PC-3 (cell line): ENCODE data around the gene ITGA1. TPM values are rescaled to one million over a fixed set of nuclear protein-coding genes. Genes with fewer than 3 reads are reported as not detected.
"Not testable (repeated sequence)": the region's sequence is repeated elsewhere in the genome, so short reads cannot be mapped to it uniquely, and the experiment has no call there.

Experiments
- ATAC-seq: fragments of 200-7000 bp; cut with Tn5 transposase; 2 replicates; pipeline ENCODE4 v1.9.1; 2020; ENCODE audit warnings: mild to moderate bottlenecking, moderate library complexity
- BruUV-seq: library from RNA; stranded (reverse); fragments of 400-500 nt; replicated peaks from 2 replicates; lab custom pipeline; 2021; lab: Mats Ljungman, UMichigan
- CTCF ChIA-PET: fragments of 300-600 bp; sonication (Branson Sonifier 250); formaldehyde crosslinking; loops from one replicate; lab custom pipeline; 2022; ENCODE audit warnings: antibody characterized with exemption; lab: Charles Lee
- POLR2A ChIA-PET: fragments of 300-600 bp; sonication (Branson Sonifier 250); formaldehyde crosslinking; loops from one replicate; lab custom pipeline; 2022; ENCODE audit warnings: antibody characterized with exemption; ENCODE audit not compliant: unreplicated experiment; lab: Charles Lee
- DNase-seq: peaks from one replicate; pipeline ENCODE4 v3.0.0-alpha.2; 2015
- H2AFZ ChIP-seq: fragments of 300-600 bp; sonication (generic); 2 replicates; pipeline ENCODE4 v1.6.0; 2016; ENCODE audit warnings: antibody characterized with exemption, low read length
- H3F3A ChIP-seq: fragments of 300-600 bp; sonication (generic); one replicate; pipeline ENCODE4 v1.6.0; 2017; ENCODE audit warnings: antibody characterized with exemption, low read length, control low read depth, mild to moderate bottlenecking; ENCODE audit not compliant: unreplicated experiment
- H3K27ac ChIP-seq: fragments of 300-600 bp; sonication (generic); 2 replicates; pipeline ENCODE4 v1.5.1; 2016; ENCODE audit warnings: mild to moderate bottlenecking, low read length
- H3K27me3 ChIP-seq: fragments of 300-600 bp; sonication (generic); 2 replicates; pipeline ENCODE4 v1.6.1; 2016; ENCODE audit warnings: low read length, mixed read lengths
- H3K36me3 ChIP-seq: fragments of 300-600 bp; sonication (generic); 2 replicates; pipeline ENCODE4 v1.6.1; 2016; ENCODE audit warnings: low read depth, mixed run types, low read length, mixed read lengths
- H3K4me1 ChIP-seq: fragments of 300-600 bp; sonication (generic); 2 replicates; pipeline ENCODE4 v1.5.1; 2016; ENCODE audit warnings: low read length; ENCODE audit not compliant: insufficient read depth
- H3K4me2 ChIP-seq: fragments of 300-600 bp; sonication (generic); 2 replicates; pipeline ENCODE4 v1.6.0; 2016; ENCODE audit warnings: low read length
- H3K4me3 ChIP-seq: fragments of 300-600 bp; sonication (generic); 2 replicates; pipeline ENCODE4 v1.5.1; 2016; ENCODE audit warnings: mild to moderate bottlenecking, low read length, mixed read lengths
- H3K79me2 ChIP-seq: fragments of 300-600 bp; sonication (generic); 2 replicates; pipeline ENCODE4 v1.6.1; 2017; ENCODE audit warnings: low read length, mixed read lengths
- H3K9ac ChIP-seq: fragments of 300-600 bp; sonication (generic); 2 replicates; pipeline ENCODE4 v1.6.0; 2016; ENCODE audit warnings: mild to moderate bottlenecking, low read length
- H3K9me2 ChIP-seq: fragments of 300-600 bp; sonication (generic); replicated peaks from 2 replicates; pipeline ENCODE4 v1.6.1; 2016; ENCODE audit warnings: mixed run types, low read length, mixed read lengths
- H3K9me3 ChIP-seq: fragments of 300-600 bp; sonication (generic); 2 replicates; pipeline ENCODE4 v1.6.1; 2016; ENCODE audit warnings: low read length, mixed read lengths
- H4K20me1 ChIP-seq: fragments of 300-600 bp; sonication (generic); 2 replicates; pipeline ENCODE4 v1.6.1; 2016; ENCODE audit warnings: low read length, mixed read lengths
- CTCF ChIP-seq: fragments of 300-600 bp; sonication (generic); conservative IDR thresholded peaks from 2 replicates; pipeline ENCODE4 v1.5.1; 2017; ENCODE audit warnings: antibody characterized with exemption, low read depth, mild to moderate bottlenecking, low read length
- EZH2 ChIP-seq: fragments of 300-600 bp; sonication (generic); IDR thresholded peaks from one replicate; pipeline ENCODE4 v1.6.1; 2017; ENCODE audit warnings: antibody characterized with exemption, mild to moderate bottlenecking, low read length; ENCODE audit not compliant: unreplicated experiment
- EZH2phosphoT487 ChIP-seq: fragments of 300-600 bp; sonication (generic); IDR thresholded peaks from 2 replicates; pipeline ENCODE4 v1.6.1; 2018; ENCODE audit warnings: mild to moderate bottlenecking, antibody characterized with exemption, low read length, borderline replicate concordance
- intact Hi-C: fragments of 100-400 bp; cut with micrococcal nuclease; formaldehyde crosslinking; loops from 2 replicates; pipeline ENCODE4 v1.9.0; 2023
- total RNA-seq: library from RNA; depleted of rRNA; stranded (reverse); fragments of >200 nt; gene quantifications from 2 replicates; pipeline ENCODE4 v1.2.3, GENCODE V29; 2014

The ITGA1 gene
- total RNA-seq, 1 experiment from 2014 or later = 4.7 TPM

GRCh38 chr5:52864884-52865283 lies 77.2 kb downstream of the ITGA1 start:
- H3K79me2 ChIP-seq = no peaks in the 10 kb centered on the region
- H3F3A ChIP-seq = no peaks in the 10 kb centered on the region
- no TSS peak for BruUV-seq
- H3K36me3 ChIP-seq = no peaks in the 10 kb centered on the region
- POLR2A ChIA-PET = no interaction called here
- TF ChIP-seq EZH2phosphoT487 (no peak), EZH2 (no peak), CTCF (no peak)
- no peak overlapping the region for H3K4me2 ChIP-seq
- H3K9ac ChIP-seq = no peak overlapping the region
- H3K27me3 ChIP-seq = no peaks in the 10 kb centered on the region
- no peak overlapping the region for H3K4me3 ChIP-seq
- DNase-seq (no peak), ATAC-seq (no peak)
- no peak overlapping the region for H3K27ac ChIP-seq
- H4K20me1 ChIP-seq = no peaks in the 10 kb centered on the region
- intact Hi-C loops = no loop called here
- H3K4me1 ChIP-seq = no peaks in the 10 kb centered on the region
- no peaks in the 10 kb centered on the region for H3K9me3 ChIP-seq
- no peak overlapping the region for H2AFZ ChIP-seq
- CTCF ChIA-PET = no interaction called here
- H3K9me2 ChIP-seq = no peaks in the 10 kb centered on the region

GRCh38 chr5:52865991-52866390 lies 78.3 kb downstream of the ITGA1 start:
- H3K9me2 ChIP-seq, BruUV-seq, H3K79me2 ChIP-seq, H3F3A ChIP-seq, intact Hi-C loops, H3K9me3 ChIP-seq, H4K20me1 ChIP-seq, H2AFZ ChIP-seq, CTCF ChIA-PET, POLR2A ChIA-PET, H3K4me3 ChIP-seq, H3K4me2 ChIP-seq, H3K36me3 ChIP-seq, H3K27ac ChIP-seq, DNase-seq, H3K27me3 ChIP-seq, H3K9ac ChIP-seq, ATAC-seq, H3K4me1 ChIP-seq: not testable (repeated sequence)

GRCh38 chr5:52867809-52868208 lies 80.1 kb downstream of the ITGA1 start:
- Histone ChIP-seq H2AFZ (no peak overlapping the region), H3K9me2 (no peaks in the 10 kb centered on the region), H4K20me1 (no peaks in the 10 kb centered on the region), H3K4me2 (no peak overlapping the region), H3K27ac (no peak overlapping the region), H3K9me3 (no peaks in the 10 kb centered on the region), H3K79me2 (no peaks in the 10 kb centered on the region), H3K27me3 (no peaks in the 10 kb centered on the region), H3K4me1 (no peaks in the 10 kb centered on the region), H3K9ac (no peak overlapping the region), H3K36me3 (no peaks in the 10 kb centered on the region), H3K4me3 (no peak overlapping the region), H3F3A (no peaks in the 10 kb centered on the region)
- DNase-seq = peak; percentile 27
- ChIA-PET CTCF (interaction anchor here (0.7 kb wide), 1 partner anchor 140 kb away, joined by 3 read pairs; no protein-coding TSS in a partner anchor), POLR2A (no interaction called here)
- peak; percentile 48; the same call in 1 of the 2 replicates for ATAC-seq
- intact Hi-C loops = no loop called here
- BruUV-seq = no TSS peak
- TF ChIP-seq EZH2phosphoT487 (no peak), EZH2 (no peak), CTCF (no peak)
